GM21825 (cell line): ENCODE data around the gene PAXX.
A peak's percentile ranks its signal among the peaks of the same experiment; 100 is the strongest.
"Not testable (repeated sequence)": the region's sequence is repeated elsewhere in the genome, so short reads cannot be mapped to it uniquely, and the experiment has no call there.

Experiments used
- ATAC-seq: cut with Tn5 transposase; IDR thresholded peaks from one replicate; pipeline ENCODE4 v1.9.1; 2021; ENCODE audit warnings: mild to moderate bottlenecking, moderate library complexity; ENCODE audit not compliant: unreplicated experiment

The PAXX gene

DNA sequence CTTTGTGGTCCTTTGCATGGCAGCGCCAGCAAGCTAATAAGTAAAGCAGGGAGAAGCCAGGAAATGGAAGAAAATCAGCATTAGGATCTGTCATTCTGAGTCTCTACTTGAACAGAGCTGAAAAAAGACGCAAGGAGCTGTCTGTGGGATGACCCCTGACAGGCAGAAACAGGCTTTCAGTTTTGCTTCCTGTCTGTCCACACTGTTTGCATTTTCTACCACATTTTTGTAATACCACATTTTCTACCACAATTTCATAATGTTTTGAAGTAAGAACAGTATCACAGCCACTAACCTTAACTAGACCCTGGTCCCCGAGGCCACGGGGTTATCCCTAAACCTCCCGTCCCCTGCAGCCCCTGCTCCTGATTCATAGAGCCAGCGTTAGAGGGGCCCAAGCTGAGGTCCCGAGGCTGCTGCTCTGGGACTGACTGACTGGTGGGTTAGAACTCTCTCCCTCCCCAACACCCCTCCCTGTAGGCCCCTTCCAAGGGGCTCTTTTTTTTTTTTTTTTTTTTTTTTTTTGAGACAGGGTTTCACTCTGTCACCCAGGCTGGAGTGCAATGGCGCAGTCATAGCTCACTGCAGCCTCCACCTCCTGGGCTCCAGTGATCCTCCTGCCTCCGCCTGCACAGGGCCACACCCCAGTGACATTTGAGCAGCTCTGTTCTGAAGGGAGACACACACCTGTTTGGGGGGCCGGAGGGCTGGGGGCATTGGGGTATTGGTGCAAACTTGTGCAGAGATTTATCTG, 8.1 kb downstream of the PAXX start:
- peak; percentile 60 for ATAC-seq

DNA sequence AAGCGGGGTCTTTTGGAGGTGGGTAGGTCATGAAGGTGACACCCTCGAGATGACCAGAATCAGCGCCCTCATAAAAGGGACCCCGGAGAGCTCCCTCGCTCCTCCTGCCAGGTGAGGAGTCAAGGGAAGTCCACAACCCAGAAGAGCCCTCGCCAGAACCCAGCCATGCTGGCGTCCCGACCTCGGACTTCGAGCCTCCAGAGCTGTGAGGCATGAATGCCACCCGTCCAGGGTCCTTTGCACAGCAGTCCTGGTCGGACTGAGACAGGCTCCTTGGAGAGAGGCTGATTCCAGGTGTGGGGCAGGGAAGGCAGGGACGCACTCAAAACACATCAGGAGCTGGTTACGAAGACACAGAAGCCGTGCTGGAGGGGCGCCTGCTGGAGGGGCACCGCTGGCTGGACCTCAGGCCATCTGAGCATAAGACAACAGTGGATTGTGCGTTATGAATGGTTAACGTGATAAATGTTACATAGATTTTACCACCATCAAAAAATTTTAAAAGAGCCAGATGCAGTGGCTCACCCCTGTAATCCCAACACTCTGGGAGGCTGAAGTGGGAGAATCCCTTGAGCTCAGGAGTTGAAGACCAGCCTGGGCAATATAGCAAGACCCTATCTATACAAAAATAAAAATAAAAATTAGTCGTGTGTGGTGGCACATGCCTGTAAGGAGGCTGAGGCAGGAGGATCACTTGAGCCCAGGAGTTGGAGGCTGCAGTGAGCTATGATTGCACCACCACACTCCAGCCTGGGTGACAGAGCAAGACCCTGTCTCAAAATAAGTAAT, 9.8 kb downstream of the PAXX start:
- ATAC-seq, result no peak

DNA sequence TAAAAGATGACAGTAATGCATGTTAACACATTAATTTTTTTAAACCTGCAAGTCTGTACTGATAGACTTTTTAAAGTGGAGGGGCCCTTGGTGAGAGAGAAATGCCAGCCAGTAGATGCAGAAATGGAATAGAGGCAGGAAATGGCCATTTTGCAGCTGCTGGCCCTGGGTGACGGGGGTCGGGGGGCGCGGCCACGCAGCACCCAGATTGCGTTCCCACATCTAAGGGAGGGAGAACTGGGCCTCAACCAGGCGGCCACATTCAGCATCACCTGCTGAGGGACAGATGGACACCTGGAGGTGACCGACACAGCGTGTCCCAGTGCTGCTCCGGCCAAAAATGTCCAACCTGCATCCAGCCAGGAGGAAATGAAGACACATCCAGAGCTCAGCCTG, 10.4 kb downstream of the PAXX start:
- no peak for ATAC-seq

DNA sequence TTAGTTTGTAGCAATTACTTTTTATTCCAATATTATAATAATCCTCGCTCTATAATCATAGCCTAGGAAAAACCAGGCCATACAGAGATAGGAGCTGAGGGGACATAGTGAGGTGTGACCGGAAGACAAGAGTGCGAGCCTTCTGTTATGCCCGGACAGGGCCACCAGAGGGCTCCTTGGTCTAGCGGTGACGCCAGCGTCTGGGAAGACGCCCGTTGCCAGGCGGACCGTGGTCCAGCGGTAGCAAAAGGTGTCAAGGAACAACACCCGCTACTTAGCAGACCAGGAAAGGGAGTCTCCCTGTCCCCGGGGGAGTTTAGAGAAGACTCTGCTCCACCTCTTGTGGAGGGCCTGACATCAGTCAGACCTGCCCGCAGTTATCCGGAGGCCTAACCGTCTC, 12.1 kb downstream of the PAXX start:
- not testable (repeated sequence) for ATAC-seq

DNA sequence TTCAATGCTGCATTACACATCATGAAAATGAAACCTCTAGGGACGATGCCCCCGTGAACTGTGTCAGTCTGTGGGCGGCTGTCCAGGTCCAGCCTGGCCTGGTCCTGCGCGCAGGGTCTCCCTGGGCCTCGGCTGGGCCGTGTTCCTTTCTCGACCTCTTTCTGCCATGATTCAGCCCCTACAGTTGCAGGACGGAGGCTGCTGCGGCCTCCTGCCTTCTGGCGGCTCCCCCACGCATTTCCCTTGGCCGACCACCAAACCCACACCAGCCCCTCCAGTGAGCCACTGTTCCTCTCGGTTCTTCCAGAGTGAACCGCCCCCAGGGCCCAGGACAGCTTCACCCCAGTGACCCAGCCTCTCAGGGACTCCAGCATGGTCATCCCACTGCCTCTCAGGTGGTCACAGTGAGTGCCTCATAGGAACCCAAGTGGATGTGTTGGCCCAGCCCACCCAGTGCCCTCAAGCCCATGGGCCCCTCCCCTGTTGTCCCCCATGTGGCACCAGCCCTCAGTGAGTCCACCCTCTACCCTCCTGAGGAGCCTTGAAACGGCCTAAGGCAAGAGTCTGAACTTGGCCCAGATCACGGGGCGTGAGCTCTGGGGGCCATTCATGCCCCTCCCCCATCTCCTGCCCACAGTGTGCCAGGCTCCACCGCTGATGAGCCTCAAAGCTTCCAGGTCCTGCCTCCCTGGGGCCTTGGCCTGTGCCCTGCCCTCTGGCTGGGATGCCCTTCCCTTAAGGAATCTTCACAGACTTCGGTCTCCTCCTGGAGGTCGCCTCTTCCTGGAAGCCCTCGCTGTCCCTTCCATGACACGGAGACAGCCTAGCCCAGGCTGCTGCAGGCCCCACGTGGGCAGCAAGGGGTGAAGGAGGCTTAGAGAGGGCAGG, 14.1 kb downstream of the PAXX start:
- ATAC-seq, result no peak

DNA sequence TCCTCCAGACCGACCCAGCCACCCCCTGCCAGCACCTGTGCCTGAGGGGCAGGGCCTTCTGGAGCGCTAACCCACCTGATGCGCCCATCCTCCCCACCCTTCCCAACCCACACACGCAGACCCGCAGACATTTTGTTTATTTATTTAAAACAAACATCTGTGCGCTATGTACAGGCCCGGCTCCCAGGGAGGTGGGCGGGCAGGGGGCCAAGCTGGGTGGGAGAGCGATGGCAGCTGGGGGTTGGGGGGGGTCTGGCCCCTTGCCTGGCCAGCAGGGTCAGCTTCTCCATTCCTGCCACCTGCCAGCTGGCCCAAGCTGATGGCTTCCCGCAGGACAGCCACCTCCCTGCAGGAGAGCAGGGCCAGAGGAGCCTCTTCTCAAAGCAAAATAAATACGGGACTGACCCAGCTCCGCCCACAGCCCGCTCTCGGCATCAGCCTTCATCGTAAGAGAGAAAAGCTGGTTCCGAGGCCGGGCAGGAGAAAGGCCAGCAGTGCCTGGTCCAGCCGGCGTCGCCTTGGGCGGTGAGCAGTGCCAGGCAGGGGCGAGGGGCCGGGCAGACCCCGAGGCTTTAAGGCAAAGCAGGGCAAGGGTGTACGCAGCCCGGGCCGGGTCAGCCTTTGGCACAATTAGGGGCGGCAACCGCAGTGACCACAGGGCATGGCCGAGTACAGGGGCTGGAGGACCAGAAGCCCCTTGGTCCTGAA, 15.0 kb downstream of the PAXX start:
- no peak for ATAC-seq

DNA sequence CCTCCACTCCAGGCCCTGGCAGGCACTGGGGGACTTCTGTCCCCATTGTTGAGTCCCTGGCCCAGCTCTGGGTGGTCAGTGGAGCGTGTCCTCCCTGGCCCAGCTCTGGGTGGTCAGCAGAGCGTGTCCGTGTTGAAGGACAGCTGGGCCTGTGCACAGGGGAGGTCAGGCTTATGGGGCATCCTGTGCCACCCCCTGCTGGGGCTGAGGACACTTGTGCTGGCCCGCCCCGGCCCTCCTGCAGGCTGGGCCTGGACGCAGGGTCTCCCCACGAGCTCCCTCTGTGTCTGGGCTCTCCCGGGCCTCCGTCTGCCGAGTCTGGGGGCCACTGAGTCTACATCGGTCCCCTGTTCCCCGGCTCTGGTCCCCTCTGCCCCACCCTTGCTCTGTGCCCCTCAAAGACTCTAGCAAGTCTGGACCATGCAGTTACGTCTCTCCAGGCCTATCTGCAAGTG, 15.6 kb downstream of the PAXX start:
- no peak for ATAC-seq

DNA sequence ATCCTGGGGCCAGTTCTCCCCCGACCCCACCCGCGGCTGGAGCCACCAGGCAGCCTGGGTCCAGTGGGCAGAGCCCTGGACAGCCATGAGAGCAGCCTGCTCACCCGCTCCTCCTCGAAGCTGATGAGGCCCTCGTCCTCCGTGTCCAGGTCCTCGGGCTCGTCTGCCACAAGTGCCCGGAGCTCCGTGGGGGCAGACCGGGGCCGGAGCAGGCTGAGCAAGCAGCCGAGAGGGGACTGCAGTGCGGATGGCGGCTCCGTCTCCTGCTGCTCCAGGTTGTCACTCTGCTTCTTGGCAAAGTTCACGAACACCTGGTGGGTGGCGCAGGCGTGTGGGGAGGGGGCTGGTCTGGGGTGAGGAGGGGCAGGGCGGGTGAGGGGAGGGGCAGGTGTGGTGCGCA, 16.1 kb downstream of the PAXX start:
- no peak for ATAC-seq

DNA sequence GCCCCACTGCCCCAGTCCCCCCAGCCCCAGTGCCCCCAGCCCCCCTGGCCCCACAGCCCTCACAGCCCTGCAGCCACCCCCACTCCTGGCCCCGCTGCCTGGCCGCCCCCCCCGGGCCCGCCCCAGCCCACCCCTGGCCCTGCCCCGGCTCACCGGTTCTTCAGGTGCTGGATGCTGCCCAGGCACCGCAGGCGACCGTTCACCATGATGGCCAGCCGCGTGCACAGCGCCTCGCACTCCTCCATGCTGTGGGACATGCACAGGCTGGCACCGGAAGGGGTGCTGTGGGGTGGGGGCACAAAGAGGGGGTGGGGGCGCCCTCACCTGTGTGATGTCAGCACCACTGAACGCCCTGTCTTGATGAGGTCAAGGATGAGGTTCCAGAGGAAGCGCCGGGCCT, 17.0 kb downstream of the PAXX start:
- no peak for ATAC-seq

DNA sequence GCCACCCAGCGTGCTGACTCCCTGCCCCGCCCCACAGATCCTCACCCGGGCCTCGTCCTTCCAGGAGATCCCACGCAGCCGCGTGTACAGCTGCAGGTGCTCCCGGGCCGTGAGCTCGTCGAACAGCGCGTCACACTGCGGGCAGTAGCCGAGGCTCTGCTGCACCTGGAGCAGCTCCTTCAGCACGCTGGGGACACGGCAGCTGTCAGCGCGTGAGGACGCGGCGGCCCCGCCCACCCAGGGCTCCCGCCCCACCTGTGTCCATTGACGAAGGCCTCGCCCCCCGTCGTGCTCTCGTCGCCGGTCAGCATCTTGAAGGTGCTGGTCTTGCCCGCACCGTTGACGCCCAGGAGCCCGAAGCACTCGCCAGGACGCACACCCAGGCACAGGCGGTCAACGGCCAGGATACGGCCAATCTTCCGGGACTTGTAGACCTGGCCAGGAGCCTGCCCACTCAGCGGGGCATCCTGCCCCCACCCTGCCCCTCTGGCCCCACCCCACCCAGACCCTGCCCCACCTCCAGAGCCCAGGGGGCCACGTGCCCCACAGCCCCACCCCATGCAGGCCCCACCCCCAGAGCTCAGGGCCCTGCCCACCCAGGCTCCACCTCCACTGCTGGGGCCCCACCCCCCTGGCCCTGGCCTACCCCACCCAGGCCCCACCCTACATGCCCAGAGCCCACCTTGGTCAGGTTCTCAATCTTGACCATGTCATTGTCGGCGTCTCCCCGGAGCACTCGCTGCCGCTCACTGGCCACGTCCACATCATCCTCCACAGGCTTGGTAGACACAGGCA, 17.9 kb downstream of the PAXX start:
- ATAC-seq, result no peak

DNA sequence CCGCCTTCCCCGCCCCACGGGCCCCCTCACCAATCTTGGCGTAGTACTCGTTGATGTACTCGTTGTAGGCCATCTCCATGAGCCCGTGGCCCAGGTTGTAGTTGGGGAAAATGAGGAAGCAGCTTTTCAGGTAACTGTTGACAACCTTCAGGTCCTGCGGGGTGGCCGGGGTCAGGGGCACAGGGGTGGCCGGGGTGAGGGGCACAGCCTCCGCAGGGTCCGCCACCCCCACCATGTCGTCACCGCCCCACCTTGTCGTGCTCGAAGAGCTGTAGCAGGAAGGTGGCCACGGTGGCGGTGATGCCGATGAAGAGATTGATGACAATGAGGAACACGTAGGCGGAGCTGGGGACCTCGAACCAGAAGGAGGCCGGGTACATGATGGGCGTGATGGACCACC, 18.9 kb downstream of the PAXX start:
- no peak for ATAC-seq

DNA sequence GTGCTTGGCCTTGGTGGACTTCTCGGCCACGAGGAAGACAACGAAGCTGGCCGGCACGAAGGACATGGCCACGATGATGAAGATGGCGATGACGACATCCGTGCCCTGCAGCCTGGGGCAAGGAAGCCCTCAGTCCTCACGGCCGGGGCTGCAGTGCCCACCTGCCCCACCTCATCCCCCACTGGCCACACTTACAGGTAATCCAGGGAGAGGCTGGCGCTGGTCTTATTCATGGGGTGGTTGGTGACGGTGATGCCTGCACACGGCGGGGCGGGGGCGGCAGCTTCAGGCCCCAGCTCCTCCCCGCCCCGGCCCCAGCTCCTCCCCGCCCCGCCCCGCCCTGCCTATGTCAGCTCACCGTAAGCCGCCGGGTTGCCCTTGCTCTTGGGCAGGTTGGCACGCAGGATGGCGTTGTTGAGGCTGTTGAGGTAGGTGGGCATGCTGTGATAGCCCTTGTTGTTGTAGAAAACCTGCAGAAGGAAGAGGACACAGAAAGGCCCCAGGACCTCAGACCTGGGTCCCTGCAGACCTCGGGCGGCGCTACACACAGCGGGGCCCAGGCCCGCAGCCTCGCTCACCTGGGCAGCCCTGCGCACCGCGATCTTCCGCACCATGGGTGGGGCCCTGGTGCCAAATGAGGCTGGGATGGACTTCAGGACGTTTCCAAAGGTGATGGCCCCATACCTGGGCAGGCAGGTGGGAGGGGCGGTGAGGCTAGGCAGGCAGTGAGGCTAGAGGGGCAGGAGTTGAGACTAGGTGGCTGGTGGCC, 19.9 kb downstream of the PAXX start:
- ATAC-seq, result no peak

DNA sequence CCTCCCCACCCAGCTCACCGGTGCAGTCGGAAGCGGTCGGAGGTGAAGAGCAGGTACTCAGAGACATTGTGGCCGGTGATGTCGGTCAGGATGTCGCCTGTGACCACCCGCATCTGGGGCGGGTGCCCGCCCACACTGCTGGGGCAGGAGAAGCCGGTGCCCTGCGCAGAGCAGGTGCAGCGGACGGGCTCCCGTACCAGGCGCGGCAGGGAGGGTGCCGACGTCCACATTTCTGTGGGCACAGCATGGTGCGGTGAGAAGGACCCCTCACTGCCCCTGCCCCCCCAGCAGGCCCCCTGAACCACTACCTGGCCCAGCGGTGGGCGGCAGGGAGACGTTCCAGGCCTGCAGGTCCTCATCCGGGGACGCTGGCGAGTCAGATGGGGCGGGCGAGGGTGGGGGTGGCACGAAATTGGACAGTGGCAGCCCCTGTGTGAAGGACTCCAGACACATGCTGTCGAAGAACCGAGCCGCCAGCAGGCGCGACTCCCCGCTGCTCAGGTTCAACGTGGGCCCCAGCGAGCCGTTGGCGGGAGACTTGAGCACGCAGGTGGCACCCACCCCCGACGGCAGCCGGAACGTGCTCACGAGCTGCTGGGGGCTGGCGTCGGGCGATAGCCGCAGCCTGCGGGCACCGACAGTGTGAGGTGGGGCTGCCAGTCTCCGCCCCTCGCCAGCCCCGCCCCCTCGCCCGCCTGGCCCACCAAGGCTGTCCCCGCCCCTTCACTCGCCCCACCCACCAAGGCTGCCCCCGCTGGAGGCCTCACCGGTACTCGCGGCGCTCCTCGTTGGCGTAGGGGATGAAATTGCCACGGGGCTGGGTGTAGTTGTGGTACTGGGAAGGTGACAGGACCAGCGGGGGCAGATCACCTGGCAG, 20.7 kb downstream of the PAXX start:
- ATAC-seq, result no peak

DNA sequence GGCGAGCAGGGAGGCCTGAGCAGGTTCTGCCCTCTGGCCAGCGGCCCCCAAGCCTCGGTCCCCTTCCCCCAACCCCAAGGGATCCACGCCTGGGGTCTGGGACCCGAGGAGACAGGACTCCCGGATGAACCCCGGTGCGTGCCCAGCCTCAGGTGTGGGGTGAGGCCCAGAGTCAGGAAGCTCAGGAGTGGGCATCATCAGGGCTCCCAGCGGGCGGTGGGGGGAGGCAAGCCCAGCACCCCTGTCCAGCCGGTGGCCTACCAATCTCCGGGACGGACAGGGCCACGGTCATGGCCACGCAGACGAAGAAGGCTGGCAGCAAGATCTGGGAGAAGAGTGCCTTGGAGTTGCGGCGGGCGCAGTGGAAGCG, 21.3 kb downstream of the PAXX start:
- no peak for ATAC-seq

DNA sequence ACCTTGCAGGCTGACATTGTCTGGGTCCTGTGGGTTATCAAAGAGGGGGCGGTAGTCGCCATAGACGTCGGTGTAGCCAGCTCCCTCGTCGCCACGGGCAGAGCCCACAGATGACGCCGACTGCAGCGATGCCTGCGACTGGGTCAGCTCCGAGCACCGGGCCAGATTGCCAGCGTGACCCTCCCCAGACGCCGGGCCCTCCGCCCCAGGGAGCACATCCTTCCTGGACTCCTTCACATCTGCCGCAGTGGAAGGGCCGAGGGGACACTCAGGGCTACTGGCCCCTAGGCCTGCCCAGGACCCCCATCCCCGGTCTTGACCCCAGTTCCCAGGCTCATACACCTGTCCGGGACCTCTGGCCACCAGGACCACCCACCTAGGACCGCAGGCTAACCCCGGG, 21.9 kb downstream of the PAXX start:
- no peak for ATAC-seq

DNA sequence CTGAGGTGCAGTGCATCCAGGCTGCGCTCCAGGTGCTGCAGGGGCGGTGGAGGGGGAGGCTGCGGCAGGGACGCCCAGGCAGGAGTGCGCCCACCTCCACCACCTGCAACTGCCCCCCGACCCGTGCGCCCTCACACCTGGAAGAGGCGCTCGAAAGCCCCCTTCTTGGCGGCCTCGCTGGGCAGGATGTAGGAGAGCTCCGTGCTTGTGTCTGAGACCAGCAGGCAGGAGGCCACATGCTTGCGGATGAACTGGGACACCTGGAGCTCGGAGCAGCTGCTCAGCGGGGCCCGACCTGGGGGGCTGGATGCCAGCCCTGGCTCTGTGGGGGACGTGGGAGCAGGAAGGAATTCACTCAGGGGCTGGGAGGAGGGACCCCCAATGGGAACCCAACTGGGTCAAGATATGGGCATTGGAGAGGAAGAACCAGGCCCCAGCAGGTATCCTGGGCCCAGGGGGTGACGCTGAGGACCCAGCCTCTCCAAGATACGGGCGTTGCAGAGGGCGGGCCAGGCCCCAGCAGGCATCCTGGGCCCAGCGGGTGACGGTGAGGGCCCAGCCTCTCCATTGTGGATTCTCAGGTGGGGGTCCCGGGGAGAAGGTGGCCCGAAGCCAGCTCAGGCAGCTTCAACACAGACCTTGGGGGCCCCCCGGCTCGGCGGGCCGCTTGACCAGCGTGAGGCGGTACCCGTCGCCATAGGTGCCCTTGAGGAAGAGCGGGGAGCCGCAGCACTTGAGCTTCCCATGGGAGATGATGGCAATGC, 22.7 kb downstream of the PAXX start:
- no peak for ATAC-seq

DNA sequence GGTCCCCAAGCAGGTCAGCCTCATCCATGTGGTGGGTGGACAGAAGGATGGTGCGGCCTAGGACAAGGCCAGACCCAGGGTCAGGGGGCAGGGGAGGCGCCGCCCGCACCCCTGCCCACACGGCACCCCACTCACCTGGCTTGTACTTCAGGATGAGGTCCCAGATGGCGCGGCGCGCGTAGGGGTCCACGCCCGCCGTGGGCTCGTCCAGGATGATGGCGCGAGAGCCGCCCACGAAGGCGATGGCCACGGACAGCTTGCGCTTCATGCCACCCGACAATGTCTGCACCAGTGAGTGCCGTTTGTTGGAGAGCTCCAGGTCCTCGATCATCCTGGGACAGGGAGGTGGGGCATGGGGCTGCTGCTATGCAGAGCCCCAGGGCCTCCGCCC, 23.3 kb downstream of the PAXX start:
- no peak for ATAC-seq

DNA sequence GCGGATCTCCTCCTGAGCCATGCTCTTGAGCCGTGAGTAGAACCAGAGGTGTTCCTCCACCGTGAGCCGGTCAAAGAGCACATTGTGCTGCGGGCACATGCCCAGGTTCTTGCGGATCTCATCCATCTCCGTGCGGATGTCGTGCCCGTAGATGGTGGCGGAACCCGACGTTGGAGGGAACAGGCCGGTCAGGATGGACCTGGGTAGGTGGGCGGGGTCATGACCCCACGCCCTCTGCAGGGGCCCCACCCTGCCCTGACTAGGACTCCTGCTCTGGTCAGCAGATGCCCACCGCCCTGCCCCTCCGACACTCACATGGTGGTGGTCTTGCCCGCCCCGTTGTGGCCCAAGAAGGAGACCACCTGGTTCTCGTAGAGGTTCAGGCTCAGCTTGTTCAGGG, 23.8 kb downstream of the PAXX start:
- no peak for ATAC-seq
